Upper lobe of right lung (tissue), 1 donor: Measurements from ENCODE around the gene TMEM184A. TPM values are rescaled to one million over a fixed set of nuclear protein-coding genes. Genes with fewer than 3 reads are reported as not detected.

Source experiments
- ATAC-seq: fragments of 200-7000 bp; cut with Tn5 transposase; one replicate; pipeline ENCODE4 v1.9.1; 2020; ENCODE audit warnings: mild to moderate bottlenecking, moderate library complexity
- DNase-seq: peaks from one replicate; pipeline ENCODE4 v3.0.0-alpha.2; 2020
- H3K27ac ChIP-seq: fragments of 200-600 bp; one replicate; pipeline ENCODE4 v1.8.0; 2022
- H3K27me3 ChIP-seq: fragments of 200-600 bp; one replicate; pipeline ENCODE4 v1.8.0; 2022; ENCODE audit warnings: mild to moderate bottlenecking
- H3K36me3 ChIP-seq: fragments of 200-600 bp; one replicate; pipeline ENCODE4 v1.8.0; 2022
- H3K4me1 ChIP-seq: fragments of 200-600 bp; one replicate; pipeline ENCODE4 v1.8.0; 2022
- H3K4me3 ChIP-seq: fragments of 200-600 bp; one replicate; pipeline ENCODE4 v1.8.0; 2022; ENCODE audit warnings: mild to moderate bottlenecking
- H3K9me3 ChIP-seq: fragments of 200-600 bp; one replicate; pipeline ENCODE4 v1.8.0; 2022
- CTCF ChIP-seq: fragments of 200-600 bp; IDR thresholded peaks from one replicate; pipeline ENCODE4 v1.8.0; 2022; ENCODE audit warnings: antibody characterized with exemption
- intact Hi-C: fragments of 100-400 bp; cut with DNase I; formaldehyde crosslinking; loops from one replicate; pipeline ENCODE4 v1.11.0; 2022
- long read RNA-seq: library from polyadenylated mRNA; unstranded; transcript quantifications from one replicate; pipeline ENCODE4 v2.0.0, GENCODE V29; 2021
- total RNA-seq: library from RNA; stranded (reverse); fragmentation: NEBNext Ultra II Directional; extraction: Animal tissue kit (Norgen Biotek cat#: 25700); gene quantifications from one replicate; pipeline ENCODE4 v1.2.1, GENCODE V29; 2021
- donor health status: DM: no; HTN: yes; CAD: no; lungs with severe emphysema.

TMEM184A gene
- 4.4 TPM for total RNA-seq
- long read RNA-seq, partial matches to known transcripts: 5 of 14 reads
- long read RNA-seq, other reads (novel, unspliced or antisense): 8 of 14 reads

DNA sequence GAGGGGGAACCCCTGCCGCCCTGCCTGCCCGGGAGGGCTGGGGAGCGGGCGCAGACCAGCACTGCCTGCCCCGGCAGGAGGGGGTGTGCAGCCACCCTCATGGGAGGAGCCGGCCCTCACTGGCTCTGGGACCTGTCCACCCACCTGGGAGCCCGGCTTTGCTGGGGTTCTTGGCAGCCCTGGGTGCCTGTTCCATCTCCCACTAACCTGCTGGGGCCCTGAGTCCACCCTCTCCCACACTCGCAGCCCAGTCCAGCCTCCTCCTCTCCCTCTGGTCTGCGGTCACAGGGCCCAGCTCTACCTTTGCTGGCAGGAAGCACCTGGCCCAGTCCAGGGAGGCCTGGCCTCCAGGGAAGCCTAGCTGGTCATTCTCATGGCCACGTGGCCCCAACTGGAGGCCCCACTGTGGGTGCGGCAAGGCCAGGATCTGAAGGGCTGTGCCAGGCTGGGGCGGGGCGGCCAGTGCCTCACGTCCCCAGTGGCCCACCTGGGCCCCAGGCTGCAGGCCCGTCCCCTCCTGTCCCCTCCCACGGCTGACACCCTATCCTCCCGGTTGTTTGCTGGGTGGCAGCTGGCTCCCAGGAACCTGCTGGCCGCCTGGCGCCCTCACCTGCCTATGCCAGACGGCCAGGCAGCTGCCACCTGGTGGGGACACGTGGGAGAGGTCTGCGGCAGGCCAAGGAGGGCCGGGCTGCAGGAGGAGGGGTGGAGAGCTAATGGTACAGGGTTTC lies at the start of gene TMEM184A:
Gene TMEM184A, minus strand, starts transcription at position 393 of the 731 bp plus-strand sequence. CDS start 721 bp downstream, outside the sequence.
- intact Hi-C loops: no loop called here
- ATAC-seq: peak; percentile 86
- Histone ChIP-seq H3K4me1 (no peaks in the 10 kb centered on the region), H3K4me3 (peak within 1 kb of the TSS; percentile 10), H3K27ac (peak within 1 kb of the TSS; percentile 19), H3K9me3 (no peaks in the 10 kb centered on the region), H3K36me3 (no peaks in the 10 kb centered on the region), H3K27me3 (no peaks in the 10 kb centered on the region)
- peak; percentile 47 for TF ChIP-seq CTCF
- peak; percentile 90 for DNase-seq

- no peak overlapping the region for H3K27ac ChIP-seq
- DNase-seq (no peak), ATAC-seq (no peak)
- intact Hi-C loops: no loop called here
- TF ChIP-seq CTCF: no peak
- no peaks in the 10 kb centered on the region for H3K4me1 ChIP-seq
- H3K9me3 ChIP-seq: no peaks in the 10 kb centered on the region
- peaks cover 14% of the 10 kb centered on the region for H3K27me3 ChIP-seq
- no peaks in the 10 kb centered on the region for H3K36me3 ChIP-seq
- no peak overlapping the region for H3K4me3 ChIP-seq
These were observed 48.4 kb upstream of the TMEM184A start for GRCh38 chr7:1604383-1604782.

DNA sequence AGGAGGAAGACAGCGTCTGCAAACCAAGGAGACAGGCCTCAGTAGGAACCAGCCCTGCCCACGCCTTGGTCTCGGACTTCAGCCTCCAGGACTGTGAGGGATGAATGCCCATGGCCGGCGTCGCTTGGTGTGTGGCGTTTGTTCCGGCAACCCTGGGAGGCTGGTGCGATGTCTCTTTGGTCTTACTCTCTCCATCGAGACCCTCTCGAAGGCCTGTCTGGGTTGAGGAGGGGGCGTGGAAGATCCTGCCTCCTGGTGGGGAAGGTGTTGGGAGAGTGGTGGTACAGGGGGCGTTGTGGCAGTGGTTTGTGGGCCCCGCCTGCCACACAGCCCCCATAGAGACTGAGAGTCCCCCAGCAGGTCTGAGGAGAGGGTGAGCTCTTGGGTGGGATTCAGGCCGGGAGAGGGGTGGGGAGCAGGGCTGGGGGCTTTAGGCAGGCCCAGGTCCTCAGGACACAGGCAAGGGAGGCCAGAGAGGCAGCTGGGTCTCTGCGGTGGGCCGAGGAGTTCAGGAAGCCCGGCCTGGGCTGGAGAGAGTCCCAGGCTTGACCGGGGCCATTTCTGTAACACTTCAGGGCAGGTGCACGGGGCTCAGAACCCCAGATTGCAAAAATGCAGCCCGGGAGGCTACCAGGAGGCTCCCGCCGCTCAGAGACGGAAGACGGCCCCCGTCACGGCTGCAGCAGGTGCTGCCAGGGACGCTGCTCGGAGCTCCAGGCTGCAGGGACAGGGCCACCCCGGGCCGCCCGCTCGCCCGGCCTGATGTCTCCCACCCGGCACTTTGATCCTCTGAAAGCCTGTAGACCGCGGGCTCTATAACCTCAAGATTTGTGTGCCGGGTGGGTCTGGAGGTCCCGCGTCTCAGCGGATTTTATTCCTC lies 47.6 kb upstream of the TMEM184A start:
- ATAC-seq (no peak), DNase-seq (no peak)
- peaks cover 14% of the 10 kb centered on the region for H3K27me3 ChIP-seq
- intact Hi-C loops: no loop called here
- TF ChIP-seq CTCF: no peak
- no peak overlapping the region for H3K4me3 ChIP-seq
- no peaks in the 10 kb centered on the region for H3K4me1 ChIP-seq
- H3K36me3 ChIP-seq: no peaks in the 10 kb centered on the region
- H3K27ac ChIP-seq: no peak overlapping the region
- H3K9me3 ChIP-seq: no peaks in the 10 kb centered on the region

DNA sequence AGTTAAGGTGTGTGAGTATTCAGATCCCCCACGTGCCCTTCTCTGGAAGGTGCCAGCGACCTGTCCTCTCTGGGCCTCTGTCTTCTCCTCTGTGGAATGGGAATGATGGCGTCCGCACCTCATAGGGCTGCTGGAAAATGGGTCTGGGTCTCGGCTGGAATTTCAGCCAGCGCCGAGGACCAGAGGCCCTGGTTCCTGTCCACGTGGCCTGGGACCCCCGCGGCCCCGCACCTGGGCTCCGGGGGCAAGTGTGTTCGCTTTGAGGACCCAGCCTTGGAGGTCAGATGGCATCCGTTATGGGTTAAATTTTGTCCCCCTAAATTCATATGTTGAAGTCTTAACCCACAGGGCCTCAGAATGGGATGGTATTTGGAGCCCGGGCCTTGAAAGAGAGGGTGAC lies 46.4 kb upstream of the TMEM184A start:
- Histone ChIP-seq H3K9me3 (no peaks in the 10 kb centered on the region), H3K4me3 (no peak overlapping the region), H3K27me3 (peaks cover 15% of the 10 kb centered on the region), H3K27ac (no peak overlapping the region), H3K36me3 (no peaks in the 10 kb centered on the region), H3K4me1 (no peaks in the 10 kb centered on the region)
- no peak for ATAC-seq
- TF ChIP-seq CTCF: no peak
- intact Hi-C loops: no loop called here
- DNase-seq: no peak

- Histone ChIP-seq H3K27ac (no peak overlapping the region), H3K4me3 (no peak overlapping the region), H3K36me3 (no peaks in the 10 kb centered on the region), H3K27me3 (peaks cover 20% of the 10 kb centered on the region), H3K9me3 (no peaks in the 10 kb centered on the region), H3K4me1 (no peaks in the 10 kb centered on the region)
- TF ChIP-seq CTCF: no peak
- intact Hi-C loops: no loop called here
- DNase-seq: no peak
- ATAC-seq: no peak
These were observed 46.0 kb upstream of the TMEM184A start for GRCh38 chr7:1601956-1602355.
